Heart left ventricle (tissue), 16 donors: ENCODE data around the gene RAB4B. TPM values are rescaled to one million over a fixed set of nuclear protein-coding genes. Genes with fewer than 3 reads are reported as not detected.

Experiments
- ATAC-seq, 4 donors: fragments of 200-7000 bp; cut with Tn5 transposase; one replicate each; pipeline ENCODE4 v1.9.1; 2020 to 2022; ENCODE audit warnings: moderate library complexity in 4 of 4, mild to moderate bottlenecking in 3 of 4, moderate number of reproducible peaks in 1 of 4
- DNase-seq, 5 donors: peaks; one replicate each; pipeline ENCODE4 v3.0.0-alpha.2; 2020
- H3K27ac ChIP-seq, 12 donors: fragments of 200-600 bp; sonication (generic) in 4 of 12; one replicate each; pipeline versions ENCODE4 v1.5.0 to v1.8.0; 2016 to 2022; ENCODE audit warnings: mild to moderate bottlenecking in 2 of 12
- H3K27me3 ChIP-seq, 9 donors: fragments of 200-600 bp; sonication (generic) in 2 of 9; one replicate each; pipeline versions ENCODE4 v1.5.1 to v1.8.0; 2016 to 2022; ENCODE audit warnings: mild to moderate bottlenecking in 3 of 9
- H3K36me3 ChIP-seq, 9 donors: fragments of 200-600 bp; sonication (generic) in 2 of 9; one replicate each; pipeline versions ENCODE4 v1.5.0 to v1.8.0; 2018 to 2022; ENCODE audit warnings: mild to moderate bottlenecking in 2 of 9
- H3K4me1 ChIP-seq, 12 donors: fragments of 200-600 bp; sonication (generic) in 4 of 12; one replicate each; pipeline versions ENCODE4 v1.5.0 to v1.8.0; 2016 to 2022; ENCODE audit warnings: mild to moderate bottlenecking in 3 of 12
- H3K4me3 ChIP-seq, 12 donors: fragments of 200-600 bp; sonication (generic) in 4 of 12; one replicate each; pipeline versions ENCODE4 v1.5.0 to v1.8.0; 2017 to 2022; ENCODE audit warnings: mild to moderate bottlenecking in 9 of 12, moderate library complexity in 4 of 12
- H3K9me3 ChIP-seq, 12 donors: fragments of 200-600 bp; sonication (generic) in 4 of 12; one replicate each; pipeline versions ENCODE4 v1.5.0 to v1.8.0; 2016 to 2022; ENCODE audit warnings: mild to moderate bottlenecking in 1 of 12
- POLR2A ChIP-seq, 2 donors: fragments of 450-650 bp; IDR thresholded peaks; one replicate each; pipeline ENCODE4 v1.6.1; 2017; ENCODE audit warnings: antibody characterized with exemption in 2 of 2, mild to moderate bottlenecking in 2 of 2, moderate library complexity in 2 of 2
- WGBS, 4 donors: extraction: QIAGEN DNeasy Blood & Tissue Kit in 2 of 4; methylation state at CpG; one replicate each; pipeline versions ENCODE4 v1.1.5 to v1.1.7; 2013 to 2018; 5-methylcytosine and 5-hydroxymethylcytosine counted together
- intact Hi-C, 10 donors: fragments of 100-400 bp; cut with DNase I; formaldehyde crosslinking; loops; one replicate each; pipeline versions ENCODE4 v1.11.1 to v1.14.2; 2022
- polyA plus RNA-seq, 2 donors: library from polyadenylated mRNA; stranded (reverse); fragments of 200-250 nt; gene quantifications; one replicate each; pipeline ENCODE4 v1.2.3, GENCODE V29; 2013
- total RNA-seq, 9 donors: library from RNA; depleted of rRNA in 2 of 9; stranded (reverse); fragments of >200 nt in 2 of 9; fragmentation: NEBNext Ultra II Directional in 3 of 9; extraction: Animal tissue kit (Norgen Biotek cat#: 25700) in 3 of 9; gene quantifications; one replicate each; pipeline versions ENCODE4 v1.1.0 to v1.2.4, GENCODE V29; 2016 to 2023
- TF ChIP-seq, protein P1 (sequence below), 12 donors: fragments of 200-600 bp; sonication (generic) in 4 of 12; IDR thresholded peaks; one replicate each; pipeline versions ENCODE4 v1.5.0 to v1.8.0; 2018 to 2022; ENCODE audit warnings: antibody characterized with exemption in 12 of 12, mild to moderate bottlenecking in 5 of 12
- donor health status: ischemic (EF 13 %, LVEDD 7.1; RV severe dilation, severe dysfunction).
- donor health status: healthy with polysubstance abuse.
- donor health status: DM: no; HTN: yes; CAD: no.
- donor health status: DM: no; HTN: no; CAD: no.
- donor health status: ischemic (EF 25% LVEDD 6.9; RV normal size, moderate dysfunction).
- donor health status: ischemic (EF 25% LVEDD 5.7; RV mildly dilated, moderate dysfunction).
- donor health status: healthy.
- donor health status: DM: yes; HTN: yes; CAD: no.
- donor health status: ischemic (EF 35%, LVEDD 5.7; RV mildly dilated, moderate dysfunction).
- donor health status: nonischemic (EF 11% LVEDD 7.7; RV severe dilation, severe dysfunction).
- donor health status: DM: yes; HTN: yes; CAD: no.
- donor health status: PGD.
- donor health status: ischemic (EF 29% LVEDD 5.4; RV normal size, mild dysfunction).
- donor health status: nonischemic (EF 23%, LVEDD 6.1; RV moderate dilation, normal function).

RAB4B gene
- total and polyA plus RNA-seq, 11 donors, result 12.3 to 50.1 (median 17.2) TPM

DNA sequence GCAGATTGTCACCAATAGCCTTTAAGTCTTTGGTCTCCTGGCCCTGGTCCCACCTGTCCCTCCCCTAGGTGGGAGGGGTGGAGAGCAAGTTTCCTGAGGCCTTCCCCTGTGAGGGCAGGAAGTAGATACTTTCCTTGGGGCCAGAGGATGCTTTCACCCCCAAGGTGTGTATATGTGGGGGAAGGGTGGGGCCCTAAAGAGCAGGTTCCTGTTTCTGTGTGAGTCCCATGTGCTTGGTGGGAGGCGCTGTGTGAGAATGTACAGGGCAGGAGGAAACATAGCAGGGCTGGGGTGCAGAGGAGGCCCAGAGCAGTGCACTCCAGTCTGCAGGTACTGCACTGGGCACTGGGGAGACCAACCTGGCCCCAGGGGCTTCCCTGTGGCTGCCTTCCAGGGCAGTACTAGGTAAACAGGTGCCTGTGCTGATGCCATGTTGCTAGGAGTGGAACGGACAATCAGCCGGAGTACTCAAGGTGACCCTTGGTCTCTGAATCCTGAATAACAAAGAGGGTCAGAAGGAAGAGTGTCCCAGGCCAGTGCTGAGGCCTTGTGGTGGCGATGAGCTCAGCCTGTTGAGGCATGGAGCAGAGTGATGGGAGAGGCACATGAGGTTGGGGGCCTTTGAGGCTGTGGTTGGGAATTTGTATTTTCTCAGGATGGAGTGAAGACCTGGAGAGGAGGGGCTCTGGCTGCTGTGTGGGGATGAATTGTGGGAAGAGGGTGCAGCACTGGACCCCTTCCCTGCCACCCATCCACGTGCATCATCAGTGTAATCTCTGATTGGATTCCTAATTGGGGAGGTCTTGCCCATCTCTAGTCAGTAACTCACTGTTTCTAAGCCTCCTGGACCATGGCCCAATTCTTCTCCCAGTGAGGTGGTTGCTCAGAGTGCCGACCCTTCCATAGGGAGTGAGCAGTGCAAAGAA lies 26.1 kb downstream of the RAB4B start:
- H3K27ac ChIP-seq, result peak overlapping the region; percentile 75 to 99 (median 97)
- H3K4me1 ChIP-seq, result peaks cover 56 to 93% (median 83%) of the 10 kb centered on the region in 12 donors
- H3K4me3 ChIP-seq, result peak overlapping the region in 9 of 12 donors; percentile 16 to 99 (median 94)
- DNase-seq (peak in 4 of 5 donors; percentile 70 to 79 (median 72)), ATAC-seq (peak in 1 of 4 donors; percentile 12)
- TF ChIP-seq, protein P1, sequence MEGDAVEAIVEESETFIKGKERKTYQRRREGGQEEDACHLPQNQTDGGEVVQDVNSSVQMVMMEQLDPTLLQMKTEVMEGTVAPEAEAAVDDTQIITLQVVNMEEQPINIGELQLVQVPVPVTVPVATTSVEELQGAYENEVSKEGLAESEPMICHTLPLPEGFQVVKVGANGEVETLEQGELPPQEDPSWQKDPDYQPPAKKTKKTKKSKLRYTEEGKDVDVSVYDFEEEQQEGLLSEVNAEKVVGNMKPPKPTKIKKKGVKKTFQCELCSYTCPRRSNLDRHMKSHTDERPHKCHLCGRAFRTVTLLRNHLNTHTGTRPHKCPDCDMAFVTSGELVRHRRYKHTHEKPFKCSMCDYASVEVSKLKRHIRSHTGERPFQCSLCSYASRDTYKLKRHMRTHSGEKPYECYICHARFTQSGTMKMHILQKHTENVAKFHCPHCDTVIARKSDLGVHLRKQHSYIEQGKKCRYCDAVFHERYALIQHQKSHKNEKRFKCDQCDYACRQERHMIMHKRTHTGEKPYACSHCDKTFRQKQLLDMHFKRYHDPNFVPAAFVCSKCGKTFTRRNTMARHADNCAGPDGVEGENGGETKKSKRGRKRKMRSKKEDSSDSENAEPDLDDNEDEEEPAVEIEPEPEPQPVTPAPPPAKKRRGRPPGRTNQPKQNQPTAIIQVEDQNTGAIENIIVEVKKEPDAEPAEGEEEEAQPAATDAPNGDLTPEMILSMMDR (IDR thresholded peaks at IDR 0.05), result no peak
- TF ChIP-seq POLR2A (IDR thresholded peaks at IDR 0.05), result no peak
- peaks cover 0 to 62% (median 39%) of the 10 kb centered on the region in 9 donors for H3K36me3 ChIP-seq
- intact Hi-C loops, result loop anchor here in 2 of 10 donors (10.0 kb wide), 2 partner anchors 139 to 379 kb away; partner anchors contain the start of gene SERTAD1 (in 1 of the 2)
- 42 to 50% (median 44%) methylated on average over 5 to 6 of the region's 6 CpGs for WGBS, 4 donors
- H3K9me3 ChIP-seq, result no peaks in the 10 kb centered on the region
- H3K27me3 ChIP-seq, result no peaks in the 10 kb centered on the region

GRCh38 chr19:40804783-40805242 lies 26.8 kb downstream of the RAB4B start:
- TF ChIP-seq, protein P1 (IDR thresholded peaks at IDR 0.05), result peak in 2 of 12 donors; percentile 19 to 23
- TF ChIP-seq POLR2A (IDR thresholded peaks at IDR 0.05), result no peak
- WGBS, 4 donors, result 16 to 25% (median 22%) methylated on average over 7 of the region's 7 CpGs
- Histone ChIP-seq H3K36me3 (peaks cover 0 to 69% (median 44%) of the 10 kb centered on the region in 9 donors), H3K27me3 (no peaks in the 10 kb centered on the region), H3K4me3 (no peak overlapping the region), H3K4me1 (peaks cover 57 to 100% (median 90%) of the 10 kb centered on the region in 12 donors), H3K27ac (peak overlapping the region; percentile 57 to 99 (median 97)), H3K9me3 (no peaks in the 10 kb centered on the region)
- ATAC-seq (peak in 3 of 4 donors; percentile 1 to 7 (median 1)), DNase-seq (peak in 1 of 5 donors; percentile 53)
- intact Hi-C loops, result loop anchor here in 6 of 10 donors (5.0 to 10.0 kb wide), 5 partner anchors 88 to 383 kb away; partner anchors contain the start of genes COQ8B (in 2 of the 6), ITPKC (in 2 of the 6) and SERTAD1 (in 1 of the 6)

DNA sequence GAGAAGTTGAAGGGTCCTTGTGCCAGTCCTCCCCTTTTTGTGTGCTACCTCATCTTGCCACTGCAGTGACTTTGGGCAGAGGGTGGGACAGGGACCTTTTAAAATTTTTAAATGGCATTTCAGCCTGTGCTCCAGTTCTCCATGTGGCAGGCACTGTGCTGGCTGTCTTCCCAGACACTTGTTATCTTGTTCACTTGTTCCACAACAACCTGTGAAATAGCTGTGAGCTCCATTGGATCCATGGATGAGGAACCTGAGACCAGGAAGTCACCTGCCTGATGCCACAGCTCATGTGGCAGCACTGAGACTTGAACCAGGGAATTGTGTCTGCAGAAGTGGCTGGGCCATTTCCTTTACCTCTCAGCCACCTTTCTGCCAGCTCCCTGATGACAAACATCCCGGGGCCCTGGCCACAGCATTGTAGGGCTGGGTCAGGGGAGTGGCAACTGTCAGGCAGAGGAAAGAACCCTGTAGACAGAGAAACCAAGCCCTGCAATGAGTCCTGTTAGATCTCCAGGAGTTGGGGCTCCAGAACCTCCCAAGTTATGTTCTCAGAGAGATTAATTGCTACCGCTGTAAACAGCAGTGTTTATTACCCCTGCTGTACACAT lies 27.3 kb downstream of the RAB4B start:
- Histone ChIP-seq H3K36me3 (peaks cover 0 to 69% (median 44%) of the 10 kb centered on the region in 9 donors), H3K4me1 (peaks cover 56 to 100% (median 90%) of the 10 kb centered on the region in 12 donors), H3K4me3 (no peak overlapping the region), H3K9me3 (no peaks in the 10 kb centered on the region), H3K27me3 (no peaks in the 10 kb centered on the region), H3K27ac (peak overlapping the region in 11 of 12 donors; percentile 95 to 99 (median 97))
- ATAC-seq, result peak in 2 of 4 donors; percentile 2
- 35 to 67% (median 55%) methylated on average over 2 of the region's 2 CpGs for WGBS, 4 donors
- TF ChIP-seq POLR2A (IDR thresholded peaks at IDR 0.05), result no peak
- TF ChIP-seq, protein P1 (IDR thresholded peaks at IDR 0.05), result no peak
- DNase-seq, result peak in 1 of 5 donors; percentile 62
- intact Hi-C loops, result loop anchor here in 6 of 10 donors (5.0 to 10.0 kb wide), 5 partner anchors 88 to 383 kb away; partner anchors contain the start of genes COQ8B (in 2 of the 6), ITPKC (in 2 of the 6) and SERTAD1 (in 1 of the 6)
